Transverse colon (tissue), 4 donors: Measurements from ENCODE around the gene MALT1. TPM values are rescaled to one million over a fixed set of nuclear protein-coding genes. Genes with fewer than 3 reads are reported as not detected.

ENCODE experiments used
- DNase-seq: peaks from one replicate; pipeline ENCODE4 v3.0.0-alpha.2; 2019
- H3K27ac ChIP-seq, 4 donors: fragments of 200-600 bp; sonication (generic); 2 replicates each; pipeline ENCODE4 v1.5.1; 2016 to 2018; ENCODE audit warnings: inconsistent platforms in 4 of 4
- H3K27me3 ChIP-seq: fragments of 200-600 bp; sonication (generic); 2 replicates; pipeline ENCODE4 v1.5.1; 2017; ENCODE audit warnings: inconsistent platforms
- H3K36me3 ChIP-seq, 4 donors: fragments of 200-600 bp; sonication (generic); 2 replicates each; pipeline ENCODE4 v1.5.1; 2017 to 2019; ENCODE audit warnings: inconsistent platforms in 4 of 4
- H3K4me1 ChIP-seq, 4 donors: fragments of 200-600 bp; sonication (generic); 2 replicates each; pipeline ENCODE4 v1.5.1; 2017 to 2020; ENCODE audit warnings: inconsistent platforms in 4 of 4
- H3K4me3 ChIP-seq, 4 donors: fragments of 200-600 bp; sonication (generic); 1 replicate in 1 of 4; 2 replicates in 3 of 4; pipeline versions ENCODE4 v1.5.1 to v1.6.1; 2017 to 2019; ENCODE audit warnings: inconsistent platforms in 4 of 4
- H3K9me3 ChIP-seq, 2 donors: fragments of 200-600 bp; sonication (generic); 2 replicates each; pipeline ENCODE4 v1.5.1; 2017 to 2019; ENCODE audit warnings: inconsistent platforms in 2 of 2
- CTCF ChIP-seq, 5 experiments: fragments of 200-600 bp in 3 of 5; fragments of 450-650 bp in 2 of 5; sonication (generic) in 3 of 5; IDR thresholded peaks; 1 replicate in 2 of 5; 2 replicates in 3 of 5; pipeline ENCODE4 v1.5.1; 2016 to 2017; ENCODE audit warnings: antibody characterized with exemption in 5 of 5, inconsistent platforms in 3 of 5, mild to moderate bottlenecking in 2 of 5, moderate library complexity in 1 of 5
- EP300 ChIP-seq: sonication (generic); formaldehyde crosslinking; IDR thresholded peaks from one replicate; pipeline ENCODE4 v1.6.1; 2017; ENCODE audit warnings: antibody characterized with exemption, low read depth
- POLR2A ChIP-seq: fragments of 450-650 bp; IDR thresholded peaks from one replicate; pipeline ENCODE4 v1.6.1; 2016; ENCODE audit warnings: antibody characterized with exemption, mild to moderate bottlenecking, moderate library complexity
- POLR2AphosphoS5 ChIP-seq, 3 donors: sonication (generic); formaldehyde crosslinking; IDR thresholded peaks; one replicate each; pipeline ENCODE4 v1.6.1; 2016; ENCODE audit warnings: antibody characterized with exemption in 3 of 3
- WGBS, 2 donors: methylation state at CpG; one replicate each; pipeline ENCODE4 v1.1.5; 2018; ENCODE audit warnings: low coverage in 1 of 2; 5-methylcytosine and 5-hydroxymethylcytosine counted together
- in situ Hi-C, 4 donors: fragments of 200-750 bp; cut with MboI; loops; one replicate each; pipeline versions ENCODE4 v1.15.0 to v1.15.1; 2017; ENCODE audit warnings: low sequenced_read_pairs in 3 of 4, low pct_ligation_motif_present in 1 of 4, low pct_unique_long_range_greater_than_20kb in 1 of 4
- intact Hi-C: fragments of 100-400 bp; cut with DNase I; formaldehyde crosslinking; loops from one replicate; pipeline ENCODE4 v1.15.1; 2023; ENCODE audit warnings: low total_unique reads
- total RNA-seq, 4 donors: library from RNA; depleted of rRNA; stranded (reverse); fragments of >200 nt; gene quantifications; one replicate each; pipeline ENCODE4 v1.1.0, GENCODE V29; 2016

The MALT1 gene
- total RNA-seq, 4 donors from 2014 or later = 12.5 to 38.9 (median 29.5) TPM

- 71 to 80% methylated on average over 2 to 7 of the region's 7 CpGs for WGBS, 2 donors
- no peaks in the 10 kb centered on the region for H3K36me3 ChIP-seq
- peaks cover 7 to 19% (median 12%) of the 10 kb centered on the region in 4 donors for H3K4me1 ChIP-seq
- no peak for DNase-seq
- TF ChIP-seq EP300 = no peak
- no peak for TF ChIP-seq POLR2A
- no peak for TF ChIP-seq CTCF (IDR thresholded peaks at IDR 0.05)
- no peak for TF ChIP-seq POLR2AphosphoS5 (IDR thresholded peaks at IDR 0.05)
- no peak overlapping the region for H3K4me3 ChIP-seq
- in situ Hi-C loops (loop anchor here in 3 of 4 donors (5.0 to 25.0 kb wide), 4 partner anchors 232 to 355 kb away; no protein-coding TSS in a partner anchor), intact Hi-C loops (no loop called here)
- no peak overlapping the region for H3K27ac ChIP-seq
- H3K27me3 ChIP-seq = peaks cover 23% of the 10 kb centered on the region
- H3K9me3 ChIP-seq = no peaks in the 10 kb centered on the region
Observed at GRCh38 chr18:58766946-58767345, 95.7 kb downstream of the MALT1 start.

- H3K27ac ChIP-seq = no peak overlapping the region
- H3K4me3 ChIP-seq = peak overlapping the region in 2 of 4 donors; percentile 16 to 40
- DNase-seq = peak; percentile 83
- H3K9me3 ChIP-seq = no peaks in the 10 kb centered on the region
- peaks cover 7 to 19% (median 12%) of the 10 kb centered on the region in 4 donors for H3K4me1 ChIP-seq
- intact Hi-C loops (loop anchor here (2.0 kb wide), 1 partner anchor 302 kb away; no protein-coding TSS in a partner anchor), in situ Hi-C loops (loop anchor here in 3 of 4 donors (5.0 to 25.0 kb wide), 4 partner anchors 234 to 356 kb away; no protein-coding TSS in a partner anchor)
- TF ChIP-seq EP300 (no peak), CTCF (IDR thresholded peaks at IDR 0.05) (peak; percentile 65 to 81 (median 77)), POLR2A (no peak), POLR2AphosphoS5 (IDR thresholded peaks at IDR 0.05) (no peak)
- H3K36me3 ChIP-seq = no peaks in the 10 kb centered on the region
- 0 to 22% methylated on average over 1 to 19 of the region's 40 CpGs for WGBS, 2 donors
- peaks cover 23% of the 10 kb centered on the region for H3K27me3 ChIP-seq
Observed at GRCh38 chr18:58768293-58768974, 97.2 kb downstream of the MALT1 start.

GRCh38 chr18:58769321-58769720 lies 98.1 kb downstream of the MALT1 start:
- intact Hi-C loops = loop anchor here (2.0 kb wide), 1 partner anchor 301 kb away; no protein-coding TSS in a partner anchor
- H3K4me3 ChIP-seq = no peak overlapping the region
- peaks cover 23% of the 10 kb centered on the region for H3K27me3 ChIP-seq
- no peak overlapping the region for H3K27ac ChIP-seq
- no peak for TF ChIP-seq CTCF (IDR thresholded peaks at IDR 0.05)
- TF ChIP-seq POLR2AphosphoS5 (IDR thresholded peaks at IDR 0.05) = no peak
- TF ChIP-seq EP300 = no peak
- no peak for TF ChIP-seq POLR2A
- H3K9me3 ChIP-seq = no peaks in the 10 kb centered on the region
- no peaks in the 10 kb centered on the region for H3K36me3 ChIP-seq
- H3K4me1 ChIP-seq = peaks cover 7 to 14% (median 10%) of the 10 kb centered on the region in 4 donors
- WGBS, 2 donors = 91 to 92% methylated on average over 3 to 8 of the region's 8 CpGs
- peak; percentile 1 for DNase-seq
- in situ Hi-C loops = loop anchor here in 3 of 4 donors (5.0 to 25.0 kb wide), 4 partner anchors 235 to 357 kb away; no protein-coding TSS in a partner anchor

- H3K4me3 ChIP-seq = no peak overlapping the region
- no peak for DNase-seq
- H3K27ac ChIP-seq = peak overlapping the region in 1 of 4 donors; percentile 17
- intact Hi-C loops = loop anchor here (10.0 kb wide), 1 partner anchor 586 kb away; no protein-coding TSS in a partner anchor
- peaks cover 16% of the 10 kb centered on the region for H3K27me3 ChIP-seq
- H3K9me3 ChIP-seq = no peaks in the 10 kb centered on the region
- H3K36me3 ChIP-seq = no peaks in the 10 kb centered on the region
- TF ChIP-seq POLR2AphosphoS5 (IDR thresholded peaks at IDR 0.05) (no peak), EP300 (no peak), CTCF (IDR thresholded peaks at IDR 0.05) (no peak), POLR2A (no peak)
- peaks cover 7 to 12% (median 8%) of the 10 kb centered on the region in 4 donors for H3K4me1 ChIP-seq
- WGBS, 2 donors = 30 to 38% methylated on average over 1 of the region's 1 CpG
- in situ Hi-C loops = loop anchor here in 1 of 4 donors (25.0 kb wide), 1 partner anchor 358 kb away; no protein-coding TSS in a partner anchor
Observed at GRCh38 chr18:58770601-58771000, 99.3 kb downstream of the MALT1 start.
